Ramos (cell line): ENCODE results near the gene IL17A.

Source experiments
- in situ Hi-C: fragments of 300-500 bp; cut with MboI; formaldehyde crosslinking; loops from one replicate; pipeline ENCODE4 v1.14.3; 2022; ENCODE audit warnings: low sequenced_read_pairs; ENCODE audit not compliant: unreplicated experiment

Gene IL17A

GRCh38 chr6:52186075-52186474 is at the start of gene IL17A:
TSS of gene IL17A (plus strand) at chr6:52186375. CDS start at chr6:52186432, 57 bp downstream.
- in situ Hi-C loops = no loop called here

GRCh38 chr6:52136934-52137467 is 49.2 kb upstream of the IL17A start:
- in situ Hi-C loops = no loop called here

- in situ Hi-C loops = no loop called here
Observed at GRCh38 chr6:52138284-52138683, 47.9 kb upstream of the IL17A start.

- in situ Hi-C loops = no loop called here
Observed at GRCh38 chr6:52139985-52140680, 46.0 kb upstream of the IL17A start.

- in situ Hi-C loops = no loop called here
Observed at GRCh38 chr6:52141596-52141995, 44.6 kb upstream of the IL17A start.

GRCh38 chr6:52142556-52142955 is 43.6 kb upstream of the IL17A start:
- in situ Hi-C loops = no loop called here

GRCh38 chr6:52143551-52143950 is 42.6 kb upstream of the IL17A start:
- in situ Hi-C loops = no loop called here

GRCh38 chr6:52144196-52145076 is 41.7 kb upstream of the IL17A start:
- in situ Hi-C loops = no loop called here

GRCh38 chr6:52146851-52147445 is 39.2 kb upstream of the IL17A start:
- in situ Hi-C loops = no loop called here

GRCh38 chr6:52149076-52149475 is 37.1 kb upstream of the IL17A start:
- in situ Hi-C loops = no loop called here

GRCh38 chr6:52149949-52150348 is 36.2 kb upstream of the IL17A start:
- in situ Hi-C loops = no loop called here

- in situ Hi-C loops = no loop called here
Observed at GRCh38 chr6:52152070-52152423, 34.1 kb upstream of the IL17A start.

- in situ Hi-C loops = no loop called here
Observed at GRCh38 chr6:52152711-52153160, 33.4 kb upstream of the IL17A start.

GRCh38 chr6:52154381-52154780 is 31.8 kb upstream of the IL17A start:
- in situ Hi-C loops = no loop called here

- in situ Hi-C loops = no loop called here
Observed at GRCh38 chr6:52155791-52156576, 30.2 kb upstream of the IL17A start.

- in situ Hi-C loops = no loop called here
Observed at GRCh38 chr6:52157301-52157941, 28.8 kb upstream of the IL17A start.

- in situ Hi-C loops = no loop called here
Observed at GRCh38 chr6:52160472-52161104, 25.6 kb upstream of the IL17A start.

- in situ Hi-C loops = no loop called here
Observed at GRCh38 chr6:52161689-52162438, 24.3 kb upstream of the IL17A start.
